Activated T-cell treated with anti-CD3 and anti-CD28 coated beads for 1 hour (primary cell): ENCODE data around the gene PILRA.
"Not testable (repeated sequence)": the region's sequence is repeated elsewhere in the genome, so short reads cannot be mapped to it uniquely, and the experiment has no call there.

Source experiments
- DNase-seq: peaks from one replicate; pipeline ENCODE4 v3.0.0-alpha.2; 2020; ENCODE audit warnings: low read depth

Gene PILRA

GRCh38 chr7:100380196-100380595, 6.9 kb downstream of the PILRA start:
- DNase-seq = no peak

- not testable (repeated sequence) for DNase-seq
Observed at GRCh38 chr7:100381531-100382233, 8.4 kb downstream of the PILRA start.

GRCh38 chr7:100382234-100382853, 9.1 kb downstream of the PILRA start:
- DNase-seq = not testable (repeated sequence)

DNA sequence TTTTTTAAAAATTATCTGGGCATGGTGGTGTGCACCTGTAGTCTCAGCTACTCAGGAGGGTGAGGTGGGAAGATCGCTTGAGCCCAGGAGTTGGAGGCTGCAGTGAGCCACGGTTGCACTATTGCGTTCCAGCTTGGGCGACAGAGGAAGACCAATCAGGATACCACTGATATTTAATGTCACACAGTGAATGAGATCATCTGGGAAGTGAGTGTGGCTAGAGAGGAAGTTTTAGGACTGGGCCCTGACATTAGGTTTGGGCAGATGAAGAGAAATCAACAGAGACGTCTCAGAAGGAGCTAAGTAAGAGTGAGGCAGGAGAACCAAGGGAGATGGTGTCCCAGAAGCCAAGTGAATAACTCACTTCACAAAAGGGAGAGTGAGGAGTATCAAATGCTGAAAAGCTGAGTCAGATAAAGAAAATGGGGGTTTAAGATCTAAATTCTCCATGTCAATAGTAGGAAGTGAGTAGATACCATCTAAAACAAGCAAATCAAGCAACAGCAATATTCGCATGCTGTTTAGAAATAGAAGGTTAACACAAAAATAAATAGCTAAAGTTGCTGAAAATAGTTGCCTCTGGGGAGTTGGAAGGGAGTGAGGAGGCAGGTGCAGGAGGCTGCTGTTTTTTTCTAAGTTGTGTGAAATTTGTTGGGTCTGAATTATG, 11.5 kb downstream of the PILRA start:
- DNase-seq = no peak

GRCh38 chr7:100386940-100387339, 13.7 kb downstream of the PILRA start:
- DNase-seq = no peak

DNA sequence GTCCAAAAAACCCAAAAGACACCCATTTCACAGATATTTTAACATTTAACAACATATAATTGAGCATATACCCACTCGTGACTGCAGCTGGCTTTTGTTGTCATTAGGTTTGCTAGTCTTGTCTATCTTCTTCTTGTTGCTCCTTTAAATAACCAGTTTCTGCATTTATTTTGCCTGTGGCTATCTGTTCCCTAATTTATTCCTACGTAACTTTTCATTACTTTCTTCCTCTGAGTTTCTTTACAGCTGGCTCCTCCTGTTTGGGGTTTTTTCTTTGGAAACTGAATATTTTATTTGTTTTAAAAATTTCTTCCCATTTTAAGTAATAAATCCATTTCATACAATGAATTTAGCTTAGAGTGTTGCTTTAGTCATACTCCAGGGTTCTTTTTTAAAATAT, 14.4 kb downstream of the PILRA start:
- no peak for DNase-seq

- DNase-seq = no peak
Observed at GRCh38 chr7:100389437-100390088, 16.3 kb downstream of the PILRA start.

DNA sequence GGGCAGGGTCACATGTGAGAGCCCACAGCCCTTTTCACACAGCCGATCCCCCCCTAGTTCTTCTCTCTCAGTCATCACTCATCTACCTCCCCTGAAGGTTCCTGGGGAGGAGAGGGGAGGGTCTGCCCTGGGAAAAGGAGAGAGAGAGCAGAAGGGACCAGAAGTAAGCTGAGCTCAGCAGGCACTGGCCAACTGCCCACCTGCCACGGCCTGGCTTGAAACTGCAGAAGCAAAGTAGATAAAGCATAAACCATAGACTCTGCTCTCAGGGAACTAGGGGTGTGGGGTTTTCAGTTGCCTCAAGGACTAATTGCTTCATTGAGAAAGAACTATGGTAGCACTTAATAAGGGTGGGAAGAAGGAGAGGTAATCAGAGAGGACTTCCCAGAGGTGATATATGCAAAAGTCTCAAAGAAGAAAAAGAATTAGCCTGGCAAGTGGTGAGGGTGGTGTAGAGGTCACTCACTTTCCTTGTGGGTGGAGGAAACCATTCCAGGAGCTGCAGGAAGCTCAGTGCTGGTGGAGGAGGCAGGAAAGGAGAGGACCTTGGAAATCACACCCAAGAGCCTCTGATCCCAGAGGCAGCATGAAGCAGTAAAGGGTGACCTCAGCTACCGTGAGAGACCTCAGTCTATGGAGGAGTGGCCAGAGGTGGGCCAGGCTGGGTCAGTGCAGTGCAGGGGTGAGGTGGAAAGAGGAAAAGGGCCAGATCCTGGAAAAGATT, 17.2 kb downstream of the PILRA start:
- no peak for DNase-seq

GRCh38 chr7:100393233-100393905, 20.1 kb downstream of the PILRA start:
- DNase-seq = no peak

GRCh38 chr7:100394077-100394476, 20.8 kb downstream of the PILRA start:
- DNase-seq = no peak

DNA sequence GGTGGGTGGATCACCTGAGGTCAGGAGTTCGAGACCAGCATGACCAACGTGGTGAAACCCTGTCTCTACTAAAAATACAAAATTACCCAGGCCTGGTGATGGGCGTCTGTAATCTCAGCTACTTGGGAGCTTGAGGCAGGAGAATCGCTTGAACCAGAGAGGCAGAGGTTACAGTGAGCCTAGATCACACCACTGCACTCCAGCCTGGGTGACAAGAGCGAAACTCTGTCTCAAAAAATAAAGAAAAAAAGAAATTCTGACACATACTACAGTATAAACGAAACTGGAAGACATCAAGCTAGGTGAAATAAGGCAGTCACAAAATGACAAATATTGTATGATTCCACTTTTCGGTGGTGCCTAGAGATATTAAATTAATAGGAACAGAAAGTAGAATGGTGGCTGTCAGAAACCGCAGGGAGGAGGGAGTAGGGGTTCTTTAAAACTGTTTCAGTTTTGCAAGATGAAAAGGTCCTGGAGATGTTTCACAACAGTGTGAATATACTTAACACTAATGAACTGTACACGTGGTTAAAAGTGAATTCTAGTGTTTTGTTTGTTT, 23.2 kb downstream of the PILRA start:
- no peak for DNase-seq

- DNase-seq = no peak
Observed at GRCh38 chr7:100397315-100398081, 24.2 kb downstream of the PILRA start.

GRCh38 chr7:100398239-100398638, 25.0 kb downstream of the PILRA start:
- no peak for DNase-seq

DNA sequence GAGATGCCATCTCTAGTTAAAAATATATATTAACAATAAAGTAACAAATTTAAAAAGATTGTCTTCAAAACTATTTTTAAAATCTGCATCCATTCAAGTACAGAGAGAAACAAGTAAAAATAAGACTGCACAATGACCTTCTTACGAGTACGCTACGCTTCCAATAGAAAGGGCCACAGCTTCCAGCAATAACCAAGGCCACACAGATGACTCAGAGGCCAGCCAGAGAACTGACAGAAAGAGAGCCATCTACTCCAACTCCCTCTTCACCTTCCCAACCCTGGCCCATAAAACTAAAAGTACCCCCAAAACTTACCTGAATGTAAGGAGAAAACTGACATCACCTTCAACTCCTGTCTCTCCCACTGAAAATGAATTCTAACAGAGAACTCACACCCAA, 26.8 kb downstream of the PILRA start:
- DNase-seq = no peak

GRCh38 chr7:100400656-100401055, 27.4 kb downstream of the PILRA start:
- no peak for DNase-seq

DNA sequence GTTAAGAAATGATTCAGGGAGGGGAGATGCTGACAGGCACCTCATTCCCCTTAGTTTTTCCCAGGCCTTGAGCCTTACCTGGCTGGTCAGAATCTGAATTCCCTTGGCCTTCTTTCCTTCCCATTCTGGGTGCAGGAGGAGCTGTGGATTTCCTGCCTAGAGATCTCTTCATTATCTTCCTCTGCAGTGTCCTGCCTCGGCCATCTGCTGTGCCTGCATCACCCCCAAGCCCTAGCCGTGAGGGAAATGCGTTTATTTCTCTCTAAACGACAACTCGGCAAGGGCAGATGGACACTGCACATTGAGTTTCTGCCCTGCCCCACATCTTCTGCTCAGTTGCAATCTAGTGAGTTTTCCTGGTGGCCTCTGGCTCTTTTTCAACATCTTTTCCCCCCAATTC, 28.5 kb downstream of the PILRA start:
- no peak for DNase-seq

DNA sequence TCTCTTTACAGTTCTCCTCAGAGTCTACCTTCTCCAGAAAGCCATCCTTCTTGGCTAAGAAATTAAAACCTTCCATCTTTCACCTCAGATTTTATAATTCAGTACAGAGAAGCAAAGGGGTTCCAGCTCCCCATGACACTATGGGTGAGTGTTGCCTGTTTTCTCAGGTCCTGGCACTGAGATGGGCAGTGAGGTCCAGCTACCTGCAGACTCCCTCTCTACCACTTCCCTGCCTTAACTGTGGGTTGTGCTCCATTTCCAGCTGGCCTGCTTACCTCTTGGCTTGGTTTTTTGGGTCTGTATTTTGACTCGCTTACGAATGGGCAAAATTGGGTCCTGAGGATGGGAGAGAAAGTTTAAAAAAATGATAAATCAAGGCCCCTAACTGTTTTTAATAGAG, 29.0 kb downstream of the PILRA start:
- no peak for DNase-seq

DNA sequence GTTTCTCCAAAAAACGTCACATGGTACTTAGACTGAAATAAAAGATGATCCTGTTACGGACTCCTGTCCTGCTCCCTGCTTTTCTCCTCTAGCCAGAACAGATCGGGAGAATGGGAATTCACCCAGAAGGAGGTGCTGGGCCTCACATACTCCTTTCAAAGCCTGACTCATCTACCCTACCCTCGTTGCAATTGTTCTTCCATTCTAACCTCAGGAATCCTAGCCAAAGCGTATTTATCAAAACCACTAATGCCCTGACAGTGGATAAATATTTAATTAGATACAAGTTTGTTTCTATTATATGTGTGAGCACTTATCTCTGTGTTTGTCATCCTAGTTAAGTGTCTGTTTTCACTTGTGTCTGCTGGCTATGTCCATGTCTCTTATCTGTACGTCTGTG, 33.5 kb downstream of the PILRA start:
- no peak for DNase-seq

DNA sequence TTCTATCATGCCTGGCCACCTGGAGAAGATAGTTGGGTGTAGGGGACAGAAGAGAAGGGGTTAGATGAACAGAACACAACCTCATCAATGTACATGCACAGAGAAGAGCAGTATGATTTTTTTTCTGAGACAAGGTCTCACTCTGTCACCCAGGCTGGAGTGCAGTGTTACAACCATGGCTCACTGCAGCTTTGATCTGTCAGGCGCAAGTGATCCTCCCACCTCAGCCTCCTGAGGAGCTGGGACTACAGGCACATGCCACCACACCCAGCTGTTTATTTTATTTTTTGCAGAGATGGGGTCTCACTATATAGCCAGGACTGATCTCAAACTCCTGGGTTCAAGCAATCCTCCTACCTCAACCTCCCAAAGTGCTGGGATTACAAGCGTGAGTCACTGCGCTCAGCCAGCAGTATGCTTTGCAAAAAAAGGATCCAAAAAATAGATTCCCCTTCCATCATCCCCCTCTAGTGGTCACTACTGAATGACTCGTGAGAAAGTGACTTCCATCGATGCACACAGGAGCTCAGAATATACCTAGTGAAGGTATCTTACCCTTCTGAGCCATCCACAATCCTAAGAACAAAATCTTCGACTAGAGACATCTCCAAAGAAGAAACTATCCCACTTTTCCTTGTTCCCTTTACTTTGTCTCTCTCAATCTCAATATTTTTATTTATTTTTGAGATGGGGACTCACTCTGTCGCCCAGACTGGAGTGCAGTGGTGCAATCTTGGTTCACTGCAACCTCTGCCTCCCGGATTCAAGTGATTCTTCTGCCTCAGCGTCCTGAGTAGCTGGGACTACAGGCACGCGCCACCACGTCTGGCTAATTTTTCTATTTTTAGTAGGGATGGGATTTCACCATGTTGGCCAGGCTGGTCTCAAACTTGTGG, 34.2 kb downstream of the PILRA start:
- DNase-seq = no peak

DNA sequence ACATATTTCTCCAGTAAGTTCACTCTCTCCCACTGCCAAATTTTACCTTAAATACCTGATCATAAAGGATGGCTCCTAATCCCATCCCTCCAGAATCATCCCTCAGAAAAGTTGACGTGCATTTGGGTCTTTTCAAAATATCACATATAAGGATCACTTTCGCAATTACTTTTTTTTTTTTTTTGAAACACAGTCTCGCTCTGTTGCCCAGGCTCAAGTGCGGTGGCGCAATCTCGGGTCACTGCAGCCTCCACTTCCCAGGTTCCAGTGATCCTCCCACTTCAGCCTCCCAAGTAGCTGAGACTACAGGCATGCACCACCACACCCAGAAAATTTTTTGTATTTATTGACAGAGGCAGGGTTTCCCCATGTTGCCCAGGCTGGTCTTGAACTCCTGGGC, 37.8 kb downstream of the PILRA start:
- no peak for DNase-seq
